GM21717 (cell line): Measurements from ENCODE around the gene ZSCAN2.
"Not testable (repeated sequence)": the region's sequence is repeated elsewhere in the genome, so short reads cannot be mapped to it uniquely, and the experiment has no call there.

Experiments
- ATAC-seq: cut with Tn5 transposase; IDR thresholded peaks from one replicate; pipeline ENCODE4 v1.9.1; 2021; ENCODE audit warnings: mild to moderate bottlenecking, moderate library complexity; ENCODE audit not compliant: unreplicated experiment

ZSCAN2 gene

DNA sequence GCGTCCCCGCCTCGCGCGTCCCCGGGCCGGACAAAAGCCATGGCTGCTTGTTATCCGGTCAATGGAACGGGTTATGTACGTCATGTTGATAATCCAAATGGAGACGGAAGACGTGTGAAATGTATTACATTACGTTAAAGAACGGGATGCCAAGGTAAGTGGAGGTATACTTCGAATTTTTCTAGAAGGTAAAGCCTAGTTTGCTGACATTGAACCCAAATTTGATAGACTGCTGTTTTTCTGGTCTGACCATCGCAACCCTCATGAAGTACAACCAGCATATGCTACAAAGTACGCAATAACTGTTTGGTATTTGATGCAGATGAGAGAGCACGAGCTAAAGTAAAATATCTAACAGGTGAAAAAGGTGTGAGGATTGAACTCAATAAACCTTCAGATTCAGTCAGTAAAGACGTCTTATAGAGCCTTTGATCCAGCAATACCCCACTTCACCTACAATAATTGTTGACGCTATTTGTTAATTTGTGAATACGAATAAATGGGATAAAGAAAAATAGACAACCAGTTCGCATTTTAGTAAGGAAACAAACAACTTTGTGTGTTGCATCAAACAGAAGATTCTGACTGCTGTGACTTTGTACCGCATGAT lies 33.5 kb downstream of the ZSCAN2 start:
- no peak for ATAC-seq

DNA sequence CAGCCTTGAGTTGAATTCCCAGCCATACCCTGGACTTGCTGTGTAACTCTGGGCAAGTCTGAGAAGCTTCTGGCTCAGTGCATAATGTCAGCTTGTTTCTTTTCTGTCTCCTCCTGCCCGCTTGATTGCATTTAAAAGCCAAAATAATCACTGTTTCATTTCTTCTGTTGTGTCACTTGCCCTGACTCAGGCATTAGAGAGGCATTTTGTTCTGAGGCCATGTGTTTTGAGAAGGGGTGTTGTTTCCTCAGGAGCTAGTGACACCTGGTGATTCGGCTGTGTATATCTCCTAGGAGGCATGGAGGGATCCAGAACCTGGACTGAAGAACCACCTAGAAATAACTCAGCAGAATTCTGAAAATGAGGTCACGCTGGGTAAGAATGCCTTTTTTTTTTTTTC lies 37.3 kb downstream of the ZSCAN2 start:
- ATAC-seq = no peak

DNA sequence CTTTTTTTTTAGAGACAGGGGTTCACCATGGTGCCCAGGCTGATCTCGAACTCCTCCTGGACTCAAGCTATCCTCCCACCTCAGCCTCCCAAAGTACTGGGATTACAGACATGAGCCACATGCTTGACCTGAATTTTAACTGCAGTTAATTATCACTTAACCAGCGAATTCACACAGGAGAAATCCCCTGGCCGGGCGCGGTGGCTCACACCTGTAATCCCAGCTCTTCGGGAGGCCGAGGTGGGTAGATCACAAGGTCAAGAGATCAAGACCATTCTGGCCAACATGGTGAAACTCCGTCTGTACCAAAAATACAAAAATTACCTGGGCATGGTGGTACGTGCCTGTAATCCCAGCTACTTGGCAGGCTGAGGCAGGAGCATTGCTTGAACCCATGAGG lies 41.1 kb downstream of the ZSCAN2 start:
- ATAC-seq = not testable (repeated sequence)

DNA sequence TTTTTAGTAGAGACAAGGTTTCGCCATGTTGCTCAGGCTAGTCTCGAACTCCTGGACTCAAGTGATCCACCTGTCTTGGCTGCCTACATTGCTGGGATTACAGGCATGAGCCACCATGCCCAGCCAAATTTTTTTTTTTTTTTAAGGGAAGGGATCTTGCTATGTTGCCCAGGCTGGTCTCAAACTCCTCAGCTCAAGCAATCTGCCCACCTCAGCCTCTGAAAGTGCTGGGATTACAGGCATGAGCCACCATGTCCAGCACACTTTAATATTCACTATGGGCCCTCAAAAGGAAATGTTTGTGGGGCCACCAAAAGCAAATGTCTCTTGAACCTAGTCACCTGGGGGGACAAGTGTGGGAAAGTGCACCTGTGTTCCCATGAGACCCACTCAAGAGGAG lies 41.8 kb downstream of the ZSCAN2 start:
- not testable (repeated sequence) for ATAC-seq

DNA sequence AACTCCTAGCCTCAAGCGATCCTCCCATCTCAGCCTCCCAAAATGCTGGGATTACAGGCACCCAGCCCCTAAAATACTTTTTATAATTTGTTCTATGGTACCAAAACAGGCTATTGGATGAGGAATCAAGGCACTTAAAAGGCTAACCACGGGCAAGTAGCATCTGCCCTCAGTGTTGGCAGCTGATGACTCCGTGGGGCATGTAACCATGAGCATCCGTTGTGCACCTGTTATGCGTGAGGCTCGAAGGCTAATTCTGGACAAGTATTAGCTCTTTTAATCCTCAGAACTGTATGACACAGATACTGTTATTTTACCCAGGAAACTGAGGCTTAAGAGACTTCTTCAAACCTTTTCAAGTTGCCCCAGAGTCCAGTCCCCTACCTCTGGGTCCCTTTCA lies 43.0 kb downstream of the ZSCAN2 start:
- ATAC-seq = no peak

DNA sequence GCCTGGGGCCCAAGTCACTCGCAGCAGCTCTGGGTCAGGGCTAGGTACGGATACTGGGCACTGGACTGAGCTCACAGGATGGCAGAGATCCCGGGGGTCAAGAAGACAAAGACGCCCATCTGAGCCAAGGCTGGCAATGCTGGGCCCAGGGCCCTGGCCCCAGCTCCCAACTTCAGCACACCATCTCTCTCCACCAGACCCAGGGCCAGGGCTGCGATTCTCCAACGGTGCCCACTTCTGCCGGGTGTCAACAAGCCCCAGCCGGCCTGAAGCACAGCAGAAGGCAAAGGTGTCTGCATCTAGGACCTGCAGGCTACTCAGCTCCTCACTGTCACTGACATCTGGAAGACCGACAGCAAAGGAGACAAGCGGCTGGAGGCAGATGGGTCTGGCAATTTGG lies 44.7 kb downstream of the ZSCAN2 start:
- no peak for ATAC-seq

DNA sequence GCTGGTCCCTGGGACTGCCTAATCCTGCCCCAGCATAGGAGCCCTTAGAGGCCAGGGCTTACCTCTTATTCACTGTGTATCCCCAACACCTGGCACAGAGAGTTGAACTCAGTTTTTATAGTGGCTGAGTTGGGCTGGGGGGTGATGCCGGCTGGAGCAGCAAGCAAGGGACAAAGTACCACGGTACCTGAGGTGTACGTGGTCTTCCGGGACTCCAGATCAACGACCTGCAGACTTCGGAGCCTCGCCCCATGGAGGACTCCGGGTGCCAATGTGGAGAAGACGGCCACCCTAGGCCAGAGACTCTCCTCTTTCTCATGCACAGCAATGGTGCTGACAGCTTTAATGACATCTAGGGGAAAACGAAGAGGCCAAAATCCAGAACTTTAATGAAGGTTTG lies 45.2 kb downstream of the ZSCAN2 start:
- ATAC-seq = no peak

DNA sequence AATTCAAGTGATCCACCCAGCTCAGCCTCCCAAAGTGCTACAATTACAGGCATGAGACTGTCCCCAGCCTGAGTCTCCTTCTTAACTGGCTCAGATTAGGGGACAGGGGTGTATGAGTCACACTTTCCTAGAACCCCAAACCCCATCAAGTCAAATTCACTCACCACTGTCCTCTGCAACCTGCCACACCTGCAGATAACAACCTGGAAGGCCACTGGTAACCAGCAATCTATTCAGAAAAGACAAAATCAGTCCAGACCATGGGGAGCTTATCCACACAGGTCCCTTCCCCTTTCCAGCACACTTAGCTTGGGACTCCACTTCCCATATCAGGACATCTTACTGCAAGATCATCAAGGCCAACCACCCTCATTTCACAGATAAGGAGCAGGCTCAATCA lies 46.9 kb downstream of the ZSCAN2 start:
- ATAC-seq = no peak

DNA sequence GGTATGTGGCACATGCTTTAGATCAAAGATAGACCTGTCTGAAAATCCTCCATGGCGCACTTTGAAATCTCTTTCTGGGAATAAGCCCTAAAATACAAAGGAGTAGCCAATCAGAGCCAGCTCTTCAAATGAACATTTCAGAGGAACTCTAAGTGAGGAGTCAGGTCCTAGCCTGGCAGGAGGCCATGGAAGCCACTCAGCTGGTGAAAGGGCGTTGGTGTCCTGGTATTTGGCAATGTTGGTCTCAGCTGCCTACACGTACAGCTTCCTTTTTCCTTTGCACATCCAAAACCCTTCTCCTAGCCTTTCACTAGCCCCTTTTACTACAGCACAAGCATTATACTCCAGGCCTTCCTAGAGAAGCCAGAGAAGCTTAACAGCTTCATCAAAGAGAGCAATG lies 47.7 kb downstream of the ZSCAN2 start:
- no peak for ATAC-seq

DNA sequence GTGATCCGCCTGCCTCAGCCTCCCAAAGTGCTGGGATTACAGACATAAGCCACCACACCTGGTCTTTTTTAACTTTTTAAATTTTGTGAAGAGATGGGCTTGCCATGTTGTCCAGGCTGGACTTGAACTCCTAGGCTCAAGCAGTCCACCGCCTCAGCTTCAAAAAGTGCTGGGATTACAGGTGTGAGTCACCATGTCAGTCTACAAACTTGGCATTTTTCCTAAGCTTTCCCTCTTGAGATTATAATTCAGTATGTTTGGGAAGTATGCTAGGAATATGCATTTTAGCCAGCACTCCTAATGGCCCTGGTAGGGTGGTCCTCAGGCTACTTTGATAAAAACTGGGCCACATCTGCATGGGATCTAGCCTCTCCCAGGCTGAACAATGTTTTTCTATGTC lies 48.9 kb downstream of the ZSCAN2 start:
- no peak for ATAC-seq

DNA sequence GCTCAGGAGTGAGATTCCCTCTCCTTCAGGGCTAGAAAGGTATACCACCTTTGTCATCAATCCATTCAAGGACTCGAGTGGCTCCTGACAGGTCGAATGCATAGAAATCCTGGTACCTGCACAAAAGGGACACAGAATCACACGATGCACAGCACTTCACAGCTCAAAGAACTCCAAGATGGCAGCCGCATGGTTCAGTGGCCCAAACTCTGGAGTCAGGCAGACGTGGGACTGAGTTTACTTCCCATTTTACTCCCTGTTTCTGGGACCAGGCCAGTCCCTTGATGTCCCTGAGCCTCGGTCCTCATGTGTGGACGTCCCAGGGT lies 52.7 kb downstream of the ZSCAN2 start:
- no peak for ATAC-seq

DNA sequence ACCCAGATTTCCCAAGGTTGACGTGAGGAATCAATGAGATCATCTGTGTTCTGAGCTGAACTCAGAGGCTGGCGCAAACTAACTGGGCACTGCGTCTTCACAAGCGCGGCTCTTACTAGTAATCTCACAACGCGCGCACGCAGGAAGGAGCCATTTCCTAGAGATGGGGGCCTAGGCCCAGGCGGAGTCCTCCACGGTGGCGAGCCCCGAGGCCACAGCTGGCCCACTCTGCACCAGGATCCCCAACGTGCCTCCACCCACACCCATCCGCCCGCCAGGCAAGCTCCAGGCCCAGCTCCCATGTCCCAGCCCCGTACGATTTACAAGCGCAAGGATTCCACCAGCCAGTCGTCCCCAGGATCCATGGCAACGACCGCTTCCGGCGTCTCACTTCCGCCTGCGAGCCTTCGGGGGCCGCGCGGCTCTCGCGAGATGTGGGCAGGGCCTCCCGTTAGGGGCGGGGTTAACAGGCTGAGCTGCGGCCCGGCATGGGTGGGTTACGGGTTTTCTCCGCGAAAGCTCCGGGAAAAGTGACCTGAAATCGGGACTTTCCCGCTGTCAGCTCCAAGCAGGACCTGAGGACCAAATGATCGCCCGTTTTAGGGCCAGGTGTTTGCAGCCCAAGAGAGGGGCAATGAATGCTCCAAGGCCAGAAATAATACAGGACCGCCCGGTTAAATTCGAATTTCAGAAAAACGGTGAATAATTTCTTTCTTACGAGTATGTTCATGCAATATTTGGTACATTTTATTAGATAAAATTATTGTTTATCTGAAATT lies 53.3 kb downstream of the ZSCAN2 start, which contains the start of gene WDR73:
WDR73 (minus strand) TSS at position 374 of the 779 bp plus-strand sequence; CDS start at position 365, 9 bp downstream.
- ATAC-seq = peak; percentile 82

DNA sequence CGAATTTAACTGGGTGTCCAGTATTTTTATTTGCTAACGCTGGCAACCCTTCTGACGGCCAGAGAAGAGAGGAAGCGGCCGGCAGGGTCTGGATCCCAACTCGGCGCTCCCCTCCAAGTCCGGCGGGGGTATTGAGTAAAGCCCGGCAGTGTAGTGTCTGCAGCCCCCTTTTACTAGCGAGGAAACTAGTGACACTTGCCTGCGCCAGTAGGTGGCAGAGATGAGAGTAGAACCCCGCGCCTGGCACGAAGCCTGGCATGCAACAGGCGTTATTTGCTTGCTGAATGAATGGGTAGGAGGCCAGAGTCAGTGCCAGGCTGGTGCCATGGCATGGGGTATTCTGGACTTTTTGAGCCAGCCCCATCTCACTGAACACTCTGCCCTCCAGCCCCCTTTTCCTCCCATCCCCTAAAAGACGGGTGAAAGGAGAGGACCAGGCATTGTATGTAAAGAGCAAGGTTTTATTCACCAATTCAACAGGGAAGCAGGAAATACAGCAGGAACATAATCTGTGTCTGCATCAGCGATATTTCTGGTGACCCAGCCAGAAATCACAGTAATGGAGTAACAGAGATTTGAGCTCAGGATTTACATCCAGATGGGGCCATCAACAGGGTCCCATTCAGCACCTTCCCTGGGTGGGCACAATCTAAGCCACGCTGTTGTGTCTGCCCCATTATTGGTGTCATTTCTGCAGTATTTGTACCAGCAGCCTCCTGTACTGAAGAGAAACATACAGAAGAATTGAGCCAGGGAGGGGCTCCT lies 54.1 kb downstream of the ZSCAN2 start:
- ATAC-seq = no peak

DNA sequence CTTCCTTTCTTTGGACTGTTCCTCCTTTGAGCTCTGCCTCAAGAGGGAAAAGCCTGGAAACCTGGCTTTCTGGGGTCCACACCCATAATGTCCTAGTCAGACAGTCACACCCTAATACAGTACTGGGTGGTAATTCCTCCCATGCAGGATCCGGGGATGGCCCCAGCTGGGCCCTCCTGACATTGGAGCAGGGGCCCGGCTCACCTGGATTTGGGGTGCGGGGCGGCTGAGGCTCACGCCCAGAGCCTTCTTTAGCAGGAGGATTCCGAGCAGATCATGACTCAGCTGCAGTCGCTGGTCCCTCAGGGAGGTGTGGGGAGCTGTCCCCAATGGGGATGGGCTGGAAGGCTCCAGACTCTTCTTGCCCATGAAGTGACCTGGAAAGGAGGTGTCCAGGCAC lies 56.2 kb downstream of the ZSCAN2 start:
- no peak for ATAC-seq

DNA sequence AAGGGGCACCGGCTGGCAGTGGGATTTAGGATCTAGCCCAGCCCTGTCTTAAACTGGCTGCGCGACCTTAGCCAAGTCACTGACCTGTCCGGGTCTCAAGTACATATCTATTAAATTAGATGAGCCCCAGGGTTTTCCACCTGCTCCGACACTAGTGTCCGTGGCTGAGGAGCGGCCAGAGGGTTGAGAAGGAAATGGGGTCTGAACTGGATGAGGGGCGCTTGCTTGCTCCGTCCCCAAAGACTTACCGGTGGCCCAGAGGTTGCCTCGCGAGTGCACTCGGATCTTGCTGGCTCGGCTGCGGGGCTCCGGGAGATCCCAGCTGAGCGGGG lies 56.9 kb downstream of the ZSCAN2 start:
- no peak for ATAC-seq

DNA sequence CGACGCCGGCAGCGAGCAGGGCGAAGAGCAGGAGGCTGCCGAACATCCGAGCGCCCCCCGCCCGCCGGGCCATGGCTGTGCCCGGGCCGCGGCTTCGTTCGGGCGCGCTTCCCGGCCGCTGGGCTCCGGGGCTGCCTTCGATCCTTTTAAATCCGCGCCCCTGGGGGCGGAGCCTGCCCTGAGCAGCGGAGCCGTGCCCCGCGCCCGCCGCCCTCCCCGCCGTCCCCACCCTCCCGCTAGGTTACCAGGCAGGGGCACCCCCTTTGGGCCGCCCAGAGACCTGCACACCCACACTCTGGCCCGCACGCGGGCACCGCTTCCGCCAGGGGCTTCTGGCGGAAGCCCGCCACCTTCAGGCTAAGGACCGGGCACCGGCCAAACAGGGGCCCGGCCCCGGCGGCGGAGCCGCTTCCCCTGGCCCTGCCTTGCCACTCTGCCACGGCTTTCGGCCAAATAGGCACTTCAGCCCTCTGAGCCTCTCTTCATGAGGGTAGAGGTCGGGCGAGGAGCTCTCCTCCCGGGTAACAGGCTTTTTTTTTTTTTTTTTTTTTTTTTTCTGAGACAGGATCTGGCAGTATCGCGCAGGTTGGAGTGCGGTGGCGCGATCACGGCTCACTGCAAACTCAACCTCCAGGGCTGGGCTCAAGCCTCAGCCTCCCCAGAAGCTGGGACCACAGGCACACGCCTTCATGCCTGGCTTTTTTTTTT lies 57.4 kb downstream of the ZSCAN2 start, which contains the start of gene NMB:
NMB (minus strand) TSS at position 120 of the 708 bp plus-strand sequence; CDS start at position 73, 47 bp downstream.
- peak; percentile 55 for ATAC-seq

DNA sequence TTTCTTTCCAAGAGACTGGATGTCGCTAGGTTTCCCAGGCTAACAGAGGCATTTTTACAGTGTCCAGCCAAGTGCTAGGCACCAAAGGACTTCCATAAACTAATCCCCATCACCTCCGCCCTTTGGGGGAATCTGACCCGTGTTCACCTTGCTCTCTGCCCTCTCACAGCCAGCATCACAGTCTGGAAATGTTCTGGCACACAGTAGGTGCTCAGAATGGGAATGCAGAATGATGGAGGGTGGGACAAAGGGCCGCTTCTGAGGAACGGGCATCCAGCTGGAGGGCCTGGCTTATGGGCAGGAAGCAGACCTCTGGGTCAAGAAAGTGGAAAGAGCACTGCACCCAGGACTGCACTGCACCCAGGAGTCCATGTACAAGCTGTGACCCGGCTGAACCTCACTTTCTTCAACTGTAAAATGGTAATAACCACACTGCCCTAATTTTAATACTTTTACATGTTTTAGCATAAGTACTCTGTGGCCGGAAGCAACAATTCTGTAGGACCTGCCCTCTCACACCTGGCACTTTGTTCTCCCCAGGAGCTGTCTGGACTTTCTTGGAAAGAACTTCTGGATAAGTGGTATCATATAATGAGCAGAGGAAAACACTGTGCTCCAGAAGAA lies 58.1 kb downstream of the ZSCAN2 start:
- ATAC-seq = no peak

DNA sequence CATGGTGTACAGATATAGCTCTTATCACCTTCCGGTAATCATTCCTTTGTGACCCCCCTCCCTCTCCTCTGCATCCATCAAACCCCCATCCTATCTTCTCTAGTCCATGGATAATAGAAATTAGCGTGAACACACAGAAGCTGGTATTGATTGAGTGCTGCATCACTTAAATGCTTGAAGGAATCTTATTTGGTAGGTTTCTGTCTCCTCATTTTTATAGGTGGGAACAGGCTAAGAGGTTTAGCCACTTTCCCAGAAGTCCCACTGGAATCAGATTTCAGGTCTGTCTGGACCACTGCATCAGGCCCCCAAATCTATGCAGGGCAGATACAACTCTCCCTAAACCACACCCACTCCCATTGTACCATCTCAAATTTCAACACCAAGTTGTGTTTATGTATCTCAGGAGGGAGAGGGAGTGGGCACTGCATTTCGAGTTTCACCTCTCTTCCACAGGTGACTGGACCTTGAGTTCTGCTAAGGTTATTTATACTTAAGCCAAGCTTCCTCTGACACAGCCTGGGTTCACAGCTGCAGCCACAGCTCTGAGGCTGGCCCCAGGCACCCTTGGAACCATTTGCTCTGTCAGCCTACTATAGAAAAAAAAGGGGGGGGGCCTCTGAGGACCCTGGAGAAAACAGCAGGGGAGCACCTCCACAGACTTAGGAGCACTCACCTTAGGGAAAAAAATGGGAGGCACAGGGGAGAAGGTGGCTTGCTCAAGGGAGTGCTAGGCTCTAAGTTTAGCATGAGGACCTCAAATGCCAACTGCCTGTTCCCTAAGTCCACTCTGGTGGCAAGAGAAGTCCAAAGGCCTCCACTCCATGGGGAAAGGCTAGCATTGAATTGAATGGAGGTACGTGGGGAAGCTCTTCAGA lies 59.3 kb downstream of the ZSCAN2 start:
- ATAC-seq = no peak

DNA sequence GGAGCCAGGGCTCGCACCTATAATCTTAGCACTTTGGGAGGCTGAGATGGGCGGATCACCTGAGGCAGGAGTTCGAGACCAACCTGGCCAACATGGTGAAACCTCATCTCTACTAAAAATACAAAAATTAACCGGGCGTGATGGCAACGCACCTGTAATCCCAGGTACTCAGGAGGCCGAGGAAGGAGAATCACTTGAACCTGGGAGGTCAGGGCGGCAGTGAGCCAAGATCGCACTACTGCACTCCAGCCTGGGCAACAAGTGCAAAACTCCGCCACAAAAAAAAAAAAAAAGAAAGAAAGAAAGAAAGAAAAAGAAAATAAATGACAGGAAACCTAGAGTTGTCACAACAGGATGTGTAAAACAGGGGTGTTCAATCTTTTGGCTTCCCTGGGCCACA lies 60.2 kb downstream of the ZSCAN2 start:
- ATAC-seq = no peak

DNA sequence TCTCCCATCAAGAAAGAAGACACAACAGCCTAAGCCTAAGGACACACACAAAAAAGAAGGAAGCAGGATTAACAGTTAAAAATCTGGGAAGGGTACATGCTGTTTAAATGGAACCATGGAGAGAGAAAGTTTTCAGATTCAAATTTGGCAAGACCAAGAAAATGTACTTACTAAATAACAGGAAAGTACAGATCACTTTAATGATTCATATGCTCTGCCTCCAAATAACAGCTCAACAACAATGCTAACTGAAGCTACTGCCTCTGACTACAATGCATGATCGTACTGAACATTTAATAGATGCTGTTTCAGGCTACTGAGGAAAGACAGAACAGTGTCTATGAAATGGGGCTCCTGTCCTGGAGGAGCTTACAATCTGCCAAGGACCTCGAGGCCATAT lies 65.6 kb downstream of the ZSCAN2 start:
- ATAC-seq = no peak
